ENCODE data around the gene KIT.

Gene KIT

GRCh38 chr4:54731976-54732375 is 74.2 kb downstream of the KIT start:
- H3K27ac ChIP-seq (ENCODE audit: insufficient read depth, low read length, poor library complexity, severe bottlenecking): no peak overlapping the region
- H3K9me3 ChIP-seq (ENCODE audit: control insufficient read depth, low read length): no peaks in the 10 kb centered on the region
- no peak overlapping the region for H3K4me3 ChIP-seq (ENCODE audit: insufficient read depth, low read depth, low read length, poor library complexity, severe bottlenecking)
- no peaks in the 10 kb centered on the region for H3K27me3 ChIP-seq (replicated peaks; ENCODE audit: control insufficient read depth, insufficient read depth, low read length, poor library complexity, severe bottlenecking)
- H3K36me3 ChIP-seq (ENCODE audit: control insufficient read depth, insufficient read depth, low read length): no peaks in the 10 kb centered on the region
- no peaks in the 10 kb centered on the region for H3K4me1 ChIP-seq (ENCODE audit: control insufficient read depth, insufficient read depth, low read length, poor library complexity, severe bottlenecking)
- no peak for DNase-seq

- no peaks in the 10 kb centered on the region for H3K9me3 ChIP-seq (ENCODE audit: control insufficient read depth, low read length)
- no peak overlapping the region for H3K27ac ChIP-seq (ENCODE audit: insufficient read depth, low read length, poor library complexity, severe bottlenecking)
- no peaks in the 10 kb centered on the region for H3K4me1 ChIP-seq (ENCODE audit: control insufficient read depth, insufficient read depth, low read length, poor library complexity, severe bottlenecking)
- DNase-seq: no peak
- no peaks in the 10 kb centered on the region for H3K27me3 ChIP-seq (replicated peaks; ENCODE audit: control insufficient read depth, insufficient read depth, low read length, poor library complexity, severe bottlenecking)
- H3K36me3 ChIP-seq (ENCODE audit: control insufficient read depth, insufficient read depth, low read length): no peaks in the 10 kb centered on the region
- H3K4me3 ChIP-seq (ENCODE audit: insufficient read depth, low read depth, low read length, poor library complexity, severe bottlenecking): no peak overlapping the region
Measured at GRCh38 chr4:54737421-54737820, 79.7 kb downstream of the KIT start.

GRCh38 chr4:54741202-54741601 is 83.4 kb downstream of the KIT start:
- H3K27me3 ChIP-seq (replicated peaks; ENCODE audit: control insufficient read depth, insufficient read depth, low read length, poor library complexity, severe bottlenecking): no peaks in the 10 kb centered on the region
- H3K36me3 ChIP-seq (ENCODE audit: control insufficient read depth, insufficient read depth, low read length): no peaks in the 10 kb centered on the region
- DNase-seq: no peak
- no peaks in the 10 kb centered on the region for H3K4me1 ChIP-seq (ENCODE audit: control insufficient read depth, insufficient read depth, low read length, poor library complexity, severe bottlenecking)
- no peaks in the 10 kb centered on the region for H3K9me3 ChIP-seq (ENCODE audit: control insufficient read depth, low read length)
- no peak overlapping the region for H3K4me3 ChIP-seq (ENCODE audit: insufficient read depth, low read depth, low read length, poor library complexity, severe bottlenecking)
- no peak overlapping the region for H3K27ac ChIP-seq (ENCODE audit: insufficient read depth, low read length, poor library complexity, severe bottlenecking)

DNA sequence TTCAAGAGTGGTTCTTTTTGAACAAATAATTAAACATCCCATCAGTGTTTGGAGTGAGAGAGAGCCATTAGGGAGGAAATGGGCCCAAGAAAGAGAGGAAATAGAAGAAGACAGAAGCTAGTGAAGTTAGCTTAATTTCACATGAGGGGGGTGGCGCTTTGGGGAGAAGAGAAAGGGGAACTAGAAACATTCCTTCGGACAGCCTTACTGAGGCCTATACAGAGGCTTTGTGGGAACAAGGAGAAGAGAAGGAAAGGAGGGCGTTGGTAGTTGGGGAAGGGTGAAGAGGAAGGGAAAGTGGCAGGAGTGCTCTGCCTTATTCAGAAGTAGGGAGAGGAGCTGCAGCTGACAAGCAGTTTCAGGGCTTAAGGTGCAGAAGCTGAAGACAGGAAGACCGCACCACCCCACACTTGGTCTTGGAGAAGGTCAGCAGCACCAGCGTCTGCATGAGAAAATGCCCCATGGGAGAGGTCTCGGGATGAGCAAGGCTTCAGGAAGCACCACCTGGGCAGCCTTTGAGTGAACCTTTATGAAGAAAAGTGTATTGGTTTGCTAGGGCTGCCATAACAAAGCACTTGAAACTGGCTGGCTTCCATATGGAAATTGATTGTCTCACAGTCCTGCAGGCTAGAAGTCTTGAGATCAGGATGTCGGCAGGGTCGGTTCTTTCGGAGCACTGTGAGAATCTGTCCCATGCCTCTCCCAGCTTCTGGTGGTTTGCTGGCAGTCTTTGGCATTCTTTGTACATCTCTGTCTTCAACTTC is 85.1 kb downstream of the KIT start:
- Histone ChIP-seq H3K4me1 (ENCODE audit: control insufficient read depth, insufficient read depth, low read length, poor library complexity, severe bottlenecking) (no peaks in the 10 kb centered on the region), H3K36me3 (ENCODE audit: control insufficient read depth, insufficient read depth, low read length) (no peaks in the 10 kb centered on the region), H3K9me3 (ENCODE audit: control insufficient read depth, low read length) (no peaks in the 10 kb centered on the region), H3K27ac (ENCODE audit: insufficient read depth, low read length, poor library complexity, severe bottlenecking) (no peak overlapping the region), H3K27me3 (replicated peaks; ENCODE audit: control insufficient read depth, insufficient read depth, low read length, poor library complexity, severe bottlenecking) (no peaks in the 10 kb centered on the region), H3K4me3 (ENCODE audit: insufficient read depth, low read depth, low read length, poor library complexity, severe bottlenecking) (no peak overlapping the region)
- DNase-seq: no peak

DNA sequence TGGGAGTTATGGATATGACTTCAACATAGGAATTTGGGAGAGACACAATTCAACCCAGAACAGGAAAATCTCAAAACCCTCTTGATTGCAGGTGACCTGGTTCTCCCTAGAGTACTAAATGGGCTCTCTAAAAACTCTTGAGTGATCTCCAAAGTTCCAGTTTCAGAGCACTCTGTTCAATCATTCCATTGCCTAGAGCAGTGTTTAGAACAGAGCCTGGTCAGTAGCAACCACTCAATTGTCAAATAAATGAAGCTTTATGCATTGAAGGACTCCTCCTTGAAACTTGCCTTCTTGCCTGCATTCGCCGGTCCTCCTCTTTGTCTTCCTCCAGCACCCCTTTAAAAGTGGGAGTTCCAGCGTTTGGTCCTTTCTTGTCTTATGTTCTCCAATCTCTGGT is 85.8 kb downstream of the KIT start:
- no peak overlapping the region for H3K4me3 ChIP-seq (ENCODE audit: insufficient read depth, low read depth, low read length, poor library complexity, severe bottlenecking)
- H3K4me1 ChIP-seq (ENCODE audit: control insufficient read depth, insufficient read depth, low read length, poor library complexity, severe bottlenecking): no peaks in the 10 kb centered on the region
- no peaks in the 10 kb centered on the region for H3K36me3 ChIP-seq (ENCODE audit: control insufficient read depth, insufficient read depth, low read length)
- no peaks in the 10 kb centered on the region for H3K27me3 ChIP-seq (replicated peaks; ENCODE audit: control insufficient read depth, insufficient read depth, low read length, poor library complexity, severe bottlenecking)
- no peaks in the 10 kb centered on the region for H3K9me3 ChIP-seq (ENCODE audit: control insufficient read depth, low read length)
- H3K27ac ChIP-seq (ENCODE audit: insufficient read depth, low read length, poor library complexity, severe bottlenecking): no peak overlapping the region
- no peak for DNase-seq

DNA sequence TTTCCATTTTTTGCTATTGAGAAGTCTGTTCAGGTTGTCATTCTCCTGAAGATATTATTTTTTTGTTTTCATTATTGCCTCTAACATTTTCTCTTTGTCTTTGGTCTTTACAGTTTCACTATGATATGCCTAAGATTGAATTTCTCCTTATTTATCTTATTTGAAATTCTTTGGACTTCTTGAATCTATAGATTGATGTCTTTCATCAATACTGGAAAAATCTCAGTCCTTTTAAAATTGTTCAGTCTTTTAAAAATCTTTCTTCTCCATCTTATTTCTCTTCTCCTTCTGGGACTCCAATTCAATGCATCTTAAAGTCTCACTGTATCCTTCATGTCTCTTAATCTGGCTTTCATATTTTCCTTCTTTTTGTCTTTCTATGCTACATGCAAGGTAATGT is 86.7 kb downstream of the KIT start:
- no peak for DNase-seq
- Histone ChIP-seq H3K4me3 (ENCODE audit: insufficient read depth, low read depth, low read length, poor library complexity, severe bottlenecking) (no peak overlapping the region), H3K9me3 (ENCODE audit: control insufficient read depth, low read length) (no peaks in the 10 kb centered on the region)

GRCh38 chr4:54745031-54745770 is 87.4 kb downstream of the KIT start:
- Histone ChIP-seq H3K9me3 (ENCODE audit: control insufficient read depth, low read length) (no peaks in the 10 kb centered on the region), H3K36me3 (ENCODE audit: control insufficient read depth, insufficient read depth, low read length) (no peaks in the 10 kb centered on the region), H3K27ac (ENCODE audit: insufficient read depth, low read length, poor library complexity, severe bottlenecking) (no peak overlapping the region), H3K4me1 (ENCODE audit: control insufficient read depth, insufficient read depth, low read length, poor library complexity, severe bottlenecking) (no peaks in the 10 kb centered on the region), H3K27me3 (replicated peaks; ENCODE audit: control insufficient read depth, insufficient read depth, low read length, poor library complexity, severe bottlenecking) (no peaks in the 10 kb centered on the region), H3K4me3 (ENCODE audit: insufficient read depth, low read depth, low read length, poor library complexity, severe bottlenecking) (no peak overlapping the region)
- no peak for DNase-seq

More for the DNA sequence above, 86.7 kb downstream of the KIT start:
- Histone ChIP-seq H3K27ac (ENCODE audit: insufficient read depth, low read length, poor library complexity, severe bottlenecking) (no peak overlapping the region), H3K27me3 (replicated peaks; ENCODE audit: control insufficient read depth, insufficient read depth, low read length, poor library complexity, severe bottlenecking) (no peaks in the 10 kb centered on the region), H3K36me3 (ENCODE audit: control insufficient read depth, insufficient read depth, low read length) (no peaks in the 10 kb centered on the region), H3K4me1 (ENCODE audit: control insufficient read depth, insufficient read depth, low read length, poor library complexity, severe bottlenecking) (no peaks in the 10 kb centered on the region)

DNA sequence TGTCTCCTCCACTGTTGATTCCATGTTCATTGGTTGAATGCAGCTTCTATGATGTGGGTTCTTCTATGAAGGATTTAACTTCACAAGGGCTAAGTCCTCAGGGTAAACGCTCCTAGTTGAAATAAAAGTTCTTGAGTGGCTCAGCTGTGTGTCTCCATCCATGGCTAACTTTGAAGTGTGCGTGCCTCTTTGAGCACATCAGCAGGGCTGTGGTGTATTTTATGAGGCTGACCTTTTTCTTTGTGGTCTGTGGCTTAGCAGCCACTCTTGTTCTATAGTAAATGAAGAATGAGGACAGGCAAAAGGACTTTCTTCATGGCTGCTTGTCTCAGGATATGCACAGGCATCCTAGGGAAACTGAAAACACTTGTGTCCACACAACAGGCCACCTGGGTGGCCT is 88.5 kb downstream of the KIT start:
- H3K36me3 ChIP-seq (ENCODE audit: control insufficient read depth, insufficient read depth, low read length): no peaks in the 10 kb centered on the region
- H3K4me3 ChIP-seq (ENCODE audit: insufficient read depth, low read depth, low read length, poor library complexity, severe bottlenecking): no peak overlapping the region
- no peaks in the 10 kb centered on the region for H3K9me3 ChIP-seq (ENCODE audit: control insufficient read depth, low read length)
- H3K4me1 ChIP-seq (ENCODE audit: control insufficient read depth, insufficient read depth, low read length, poor library complexity, severe bottlenecking): no peaks in the 10 kb centered on the region
- H3K27me3 ChIP-seq (replicated peaks; ENCODE audit: control insufficient read depth, insufficient read depth, low read length, poor library complexity, severe bottlenecking): no peaks in the 10 kb centered on the region
- H3K27ac ChIP-seq (ENCODE audit: insufficient read depth, low read length, poor library complexity, severe bottlenecking): no peak overlapping the region
- no peak for DNase-seq

- H3K4me1 ChIP-seq (ENCODE audit: control insufficient read depth, insufficient read depth, low read length, poor library complexity, severe bottlenecking): no peaks in the 10 kb centered on the region
- no peaks in the 10 kb centered on the region for H3K27me3 ChIP-seq (replicated peaks; ENCODE audit: control insufficient read depth, insufficient read depth, low read length, poor library complexity, severe bottlenecking)
- DNase-seq: no peak
- no peak overlapping the region for H3K27ac ChIP-seq (ENCODE audit: insufficient read depth, low read length, poor library complexity, severe bottlenecking)
- no peaks in the 10 kb centered on the region for H3K36me3 ChIP-seq (ENCODE audit: control insufficient read depth, insufficient read depth, low read length)
- no peak overlapping the region for H3K4me3 ChIP-seq (ENCODE audit: insufficient read depth, low read depth, low read length, poor library complexity, severe bottlenecking)
- H3K9me3 ChIP-seq (ENCODE audit: control insufficient read depth, low read length): no peaks in the 10 kb centered on the region
Measured at GRCh38 chr4:54750341-54750740, 92.6 kb downstream of the KIT start.

DNA sequence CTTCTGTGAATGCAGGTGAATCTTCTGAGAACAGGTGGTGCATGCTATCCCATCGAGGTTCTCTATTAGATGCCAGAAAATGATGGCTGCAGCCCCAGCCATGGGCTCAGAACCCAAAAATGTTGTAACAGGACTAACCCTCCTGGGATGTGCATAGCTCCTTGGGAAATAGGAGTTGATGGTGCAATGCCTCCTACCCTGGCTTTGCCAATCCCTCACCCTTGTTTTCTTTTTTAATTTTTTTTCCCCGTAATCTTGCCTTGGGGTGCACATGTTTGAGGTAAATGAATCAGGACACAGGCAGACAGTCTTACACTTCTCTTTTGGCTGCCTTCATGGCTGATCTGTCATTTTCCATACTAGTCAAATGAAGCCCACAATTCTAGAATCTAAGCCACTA is 96.6 kb downstream of the KIT start:
- Histone ChIP-seq H3K4me1 (ENCODE audit: control insufficient read depth, insufficient read depth, low read length, poor library complexity, severe bottlenecking) (no peaks in the 10 kb centered on the region), H3K36me3 (ENCODE audit: control insufficient read depth, insufficient read depth, low read length) (no peaks in the 10 kb centered on the region), H3K9me3 (ENCODE audit: control insufficient read depth, low read length) (no peaks in the 10 kb centered on the region), H3K27me3 (replicated peaks; ENCODE audit: control insufficient read depth, insufficient read depth, low read length, poor library complexity, severe bottlenecking) (no peaks in the 10 kb centered on the region), H3K27ac (ENCODE audit: insufficient read depth, low read length, poor library complexity, severe bottlenecking) (no peak overlapping the region), H3K4me3 (ENCODE audit: insufficient read depth, low read depth, low read length, poor library complexity, severe bottlenecking) (no peak overlapping the region)
- DNase-seq: no peak
